ENCODE data around the gene KIF2A.

KIF2A gene

DNA sequence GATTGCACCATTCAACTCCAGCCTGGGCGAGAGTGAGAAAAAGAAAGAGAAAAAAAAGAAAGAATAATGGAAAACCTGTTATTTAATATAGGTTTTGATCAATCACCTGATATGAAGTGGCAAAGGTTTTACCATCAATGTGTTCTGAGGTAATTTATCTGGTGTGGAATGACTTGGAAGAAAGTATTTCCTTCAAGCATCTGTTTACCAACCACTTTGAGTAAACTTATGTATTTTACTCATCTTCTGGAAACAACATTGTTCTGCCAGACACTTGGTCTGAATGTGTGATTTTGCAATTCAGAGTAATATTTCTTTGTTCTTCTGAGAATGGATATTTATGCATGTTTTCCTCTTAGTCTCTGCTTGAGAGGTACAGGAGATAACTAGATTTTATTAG is 24.3 kb downstream of the KIF2A start:
- DNase-seq = no peak

DNA sequence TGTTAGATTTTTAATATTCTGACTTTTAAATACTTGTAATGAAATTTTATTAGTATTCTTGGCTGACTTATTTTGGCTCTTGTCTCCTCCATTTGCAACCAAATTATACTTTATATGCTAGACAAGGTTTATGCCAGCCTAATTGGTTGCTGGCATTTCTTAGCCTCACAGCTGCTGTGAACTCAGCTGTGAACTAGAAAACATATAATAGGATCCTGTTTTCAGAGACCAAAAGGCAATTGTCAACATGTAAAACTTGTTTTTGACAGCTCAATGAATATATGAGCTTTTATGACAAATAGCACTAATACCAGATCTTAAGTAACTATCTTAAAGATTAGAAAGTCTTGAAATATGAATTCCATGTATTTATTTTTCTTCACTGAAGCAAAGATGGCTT is 25.9 kb downstream of the KIF2A start:
- DNase-seq = no peak

- DNase-seq = no peak
Measured at GRCh38 chr5:62333250-62333794, 27.3 kb downstream of the KIF2A start.

DNA sequence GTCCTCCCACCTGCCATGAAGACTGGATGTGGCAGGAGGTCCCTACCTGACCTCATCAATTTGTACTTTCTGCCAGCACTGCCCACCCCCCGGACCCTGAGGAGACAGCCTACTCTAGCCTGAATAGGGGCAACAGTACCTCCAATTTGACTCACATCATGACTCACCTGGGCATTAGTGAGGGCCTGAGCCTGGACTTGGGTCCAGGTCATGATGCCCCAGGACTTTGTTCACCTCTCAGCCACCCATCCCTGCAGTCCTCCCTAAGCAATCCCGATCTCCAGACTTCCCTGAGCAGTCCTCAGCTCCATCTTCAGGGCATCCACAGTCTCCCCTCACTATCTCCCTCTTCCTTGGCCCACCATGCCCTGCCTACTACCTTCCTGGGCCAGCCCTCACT is 28.1 kb downstream of the KIF2A start:
- DNase-seq = no peak

DNA sequence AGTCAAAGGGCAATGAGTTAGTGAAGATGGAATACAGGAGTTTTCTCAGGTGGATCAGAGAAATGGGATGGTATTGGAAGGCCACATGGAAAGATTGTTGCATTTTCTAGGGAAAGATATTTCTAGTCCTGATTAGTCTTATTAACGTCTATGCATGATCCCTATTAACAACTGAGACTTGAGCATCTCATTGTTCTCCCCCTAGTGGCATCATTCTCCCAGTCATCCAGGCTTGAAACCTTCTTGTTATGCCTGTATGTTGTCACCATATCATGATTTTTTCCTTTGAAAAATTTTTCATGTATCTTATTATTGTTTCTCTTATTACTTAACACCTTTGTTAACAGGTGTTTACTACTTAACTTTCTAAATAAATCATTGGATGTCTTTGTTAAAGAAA is 34.4 kb downstream of the KIF2A start:
- no peak for DNase-seq

DNA sequence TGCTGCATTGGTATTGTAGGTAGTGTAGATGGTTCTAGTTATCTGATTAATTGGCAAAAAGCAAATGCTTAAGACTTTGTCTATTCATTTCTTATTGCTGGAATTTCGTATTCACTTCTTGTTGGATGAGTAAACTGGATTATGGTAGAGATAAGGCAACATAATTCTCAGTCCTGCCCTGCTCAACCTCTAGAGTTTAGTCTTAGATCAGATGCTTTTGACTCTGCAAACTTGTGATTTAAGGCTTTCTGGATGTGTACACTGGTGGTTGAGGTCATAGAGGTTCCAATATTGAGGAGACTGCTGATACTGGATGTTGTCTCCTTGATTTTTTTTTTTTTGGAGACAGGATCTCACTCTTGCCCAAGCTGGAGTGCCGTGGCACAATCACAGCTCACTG is 35.0 kb downstream of the KIF2A start:
- no peak for DNase-seq

DNA sequence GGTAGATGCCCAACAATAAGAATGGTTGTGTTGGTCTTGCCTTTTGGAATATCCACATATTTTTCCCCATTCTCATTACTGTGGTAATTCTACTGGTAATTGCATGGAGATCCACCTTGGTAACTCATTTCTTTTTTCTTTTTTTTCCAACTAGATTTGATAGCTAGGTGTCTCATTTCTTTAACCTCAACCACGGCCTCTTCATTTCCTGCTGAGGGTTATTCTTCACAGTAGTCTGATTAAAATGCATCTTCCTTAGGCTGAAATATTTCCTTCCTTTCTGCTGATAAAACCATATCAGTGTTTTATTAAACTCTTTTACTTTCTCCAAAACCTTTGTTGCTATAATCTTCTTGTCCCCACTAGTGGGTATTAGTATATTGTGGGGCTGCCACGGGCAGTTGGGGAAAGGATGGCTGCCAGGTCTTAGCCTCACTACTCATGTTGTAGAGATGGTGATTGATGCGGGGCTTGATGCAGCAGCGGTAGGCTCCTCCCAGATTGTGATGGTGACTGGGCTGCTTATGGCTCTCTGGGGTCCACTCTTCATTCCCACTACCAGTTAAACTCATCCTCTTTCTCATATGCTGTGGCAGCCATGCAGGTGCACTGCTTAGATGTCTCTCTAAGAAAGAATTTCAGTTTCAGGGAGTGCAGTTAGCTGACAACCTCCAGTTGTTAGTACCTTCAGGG is 35.9 kb downstream of the KIF2A start:
- DNase-seq = no peak

- DNase-seq = no peak
Measured at GRCh38 chr5:62342476-62342837, 36.5 kb downstream of the KIF2A start.

- DNase-seq = no peak
Measured at GRCh38 chr5:62343428-62343827, 37.4 kb downstream of the KIF2A start.

GRCh38 chr5:62346748-62347147 is 40.7 kb downstream of the KIF2A start:
- no peak for DNase-seq

DNA sequence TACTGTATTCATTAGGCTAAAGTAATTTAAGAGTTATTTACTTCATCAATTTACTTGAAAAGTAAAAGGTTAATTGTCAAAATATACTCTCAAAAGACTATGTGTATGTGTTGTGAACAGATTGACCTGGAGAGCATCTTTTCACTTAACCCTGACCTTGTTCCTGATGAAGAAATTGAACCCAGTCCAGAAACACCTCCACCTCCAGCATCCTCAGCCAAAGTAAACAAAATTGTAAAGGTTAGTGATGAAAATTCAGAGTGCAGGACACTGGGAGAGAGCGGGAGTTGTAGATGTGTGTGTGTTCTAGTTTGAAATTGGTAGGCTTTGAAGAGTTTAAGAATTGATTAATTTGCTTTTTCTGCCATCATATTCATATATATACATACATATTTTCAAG is 41.9 kb downstream of the KIF2A start:
- no peak for DNase-seq

- DNase-seq = no peak
Measured at GRCh38 chr5:62348723-62349481, 42.9 kb downstream of the KIF2A start.

- DNase-seq = no peak
Measured at GRCh38 chr5:62354028-62354874, 48.2 kb downstream of the KIF2A start.

DNA sequence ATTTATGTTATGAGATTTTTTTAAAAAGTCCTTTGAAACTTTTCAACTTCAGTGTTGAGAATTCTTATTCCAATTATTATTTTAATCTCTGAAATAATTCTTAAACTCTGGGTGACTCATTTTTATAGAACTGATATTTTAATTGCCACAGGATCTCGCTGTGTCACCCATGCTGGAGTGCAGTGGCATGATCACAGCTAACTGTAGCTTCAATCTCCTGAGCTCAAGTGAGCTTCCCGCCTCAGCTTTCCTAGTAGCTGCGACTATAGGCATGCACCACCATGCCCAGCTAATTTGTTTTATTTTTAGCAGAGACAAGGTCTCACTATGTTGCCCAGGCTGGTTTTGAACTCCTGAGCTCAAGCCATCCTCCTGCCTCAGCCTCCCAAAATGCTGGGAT is 56.7 kb downstream of the KIF2A start:
- no peak for DNase-seq

- no peak for DNase-seq
Measured at GRCh38 chr5:62369039-62369438, 63.0 kb downstream of the KIF2A start.

DNA sequence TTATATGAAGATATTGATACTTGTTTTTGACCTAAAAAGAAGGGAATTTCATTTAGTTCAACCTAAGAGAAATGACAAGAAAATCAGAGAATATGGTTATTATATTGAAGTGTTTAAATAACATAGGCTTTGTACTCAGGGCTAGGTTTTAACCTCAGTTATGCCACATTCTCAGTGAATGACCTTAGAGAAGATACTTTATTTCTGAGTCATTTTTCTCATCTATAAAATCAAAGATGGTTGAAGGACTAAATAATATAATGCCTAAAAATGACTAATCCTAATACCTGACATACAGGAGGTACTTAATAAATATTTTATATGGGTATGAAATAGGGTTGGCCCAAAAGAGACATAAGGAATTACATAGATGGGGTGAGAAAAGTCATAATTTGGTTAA is 65.4 kb downstream of the KIF2A start:
- DNase-seq = no peak

DNA sequence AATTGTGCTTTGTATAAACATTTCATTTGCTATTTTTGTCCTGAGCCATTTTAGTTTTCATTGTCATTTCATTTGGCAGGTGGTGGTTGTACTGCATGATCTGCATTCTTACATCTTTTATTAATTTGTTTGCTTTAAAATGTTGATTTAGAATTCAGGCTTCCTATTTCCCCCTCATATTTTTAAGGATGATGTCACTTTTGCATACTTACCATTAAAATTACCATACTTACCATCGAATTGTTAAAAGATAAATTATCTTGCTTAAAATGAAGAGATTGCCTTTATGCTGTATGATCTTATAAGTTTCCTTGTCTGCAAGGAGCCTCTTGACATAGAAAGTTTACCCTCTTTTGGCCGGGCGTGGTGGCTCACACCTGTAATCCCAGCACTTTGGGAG is 66.6 kb downstream of the KIF2A start:
- DNase-seq = no peak

GRCh38 chr5:62373382-62373781 is 67.4 kb downstream of the KIF2A start:
- DNase-seq = no peak

GRCh38 chr5:62374090-62374489 is 68.1 kb downstream of the KIF2A start:
- DNase-seq = no peak

DNA sequence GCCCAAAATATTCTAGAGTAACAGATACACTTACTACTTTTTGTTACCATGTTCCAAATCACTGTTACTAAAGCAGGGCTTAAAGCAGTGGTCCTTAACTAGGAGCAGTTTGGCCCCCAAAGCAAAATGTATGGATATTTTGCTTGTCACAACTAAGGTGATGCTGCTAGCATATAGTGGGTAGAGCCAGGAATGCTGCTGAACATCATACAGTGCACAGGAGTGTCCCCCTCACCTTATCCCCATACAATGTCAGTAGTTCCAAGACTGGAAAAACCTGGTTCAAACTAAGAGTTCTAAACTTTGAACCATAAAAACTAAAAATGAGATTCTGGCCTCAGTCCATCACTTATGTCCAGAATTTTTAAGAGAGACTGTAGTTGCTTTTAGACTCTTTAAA is 69.6 kb downstream of the KIF2A start:
- DNase-seq = no peak

- DNase-seq = no peak
Measured at GRCh38 chr5:62376064-62376463, 70.1 kb downstream of the KIF2A start.

GRCh38 chr5:62385131-62385530 is 79.1 kb downstream of the KIF2A start:
- no peak for DNase-seq

GRCh38 chr5:62385816-62386400 is 79.9 kb downstream of the KIF2A start:
- DNase-seq = no peak
